Brain microvascular endothelial cell (primary cell): ENCODE measurements around the gene NEMP1.

ENCODE experiments used
- DNase-seq: peaks from one replicate; pipeline ENCODE4 v3.0.0-alpha.2; 2020
- H3K27ac ChIP-seq: fragments of 250-450 bp; sonication (Bioruptor Pico); 2 replicates; pipeline ENCODE4 v1.5.1; 2020; ENCODE audit warnings: mild to moderate bottlenecking, moderate library complexity
- H3K27me3 ChIP-seq: fragments of 250-450 bp; sonication (Bioruptor Pico); replicated peaks from 2 replicates; pipeline ENCODE4 v1.5.1; 2020; ENCODE audit warnings: mild to moderate bottlenecking
- H3K36me3 ChIP-seq: fragments of 250-450 bp; sonication (Bioruptor Pico); replicated peaks from 2 replicates; pipeline ENCODE4 v1.5.1; 2020; ENCODE audit warnings: mild to moderate bottlenecking
- H3K4me3 ChIP-seq: 2 replicates; pipeline ENCODE4 v1.5.1; 2011; ENCODE audit warnings: low read depth, mild to moderate bottlenecking, control low read depth, low read length, moderate library complexity
- in situ Hi-C: cut with HindIII; loops from 2 replicates; pipeline ENCODE4 v1.10.0; 2017; ENCODE audit warnings: low sequenced_read_pairs, low pct_ligation_motif_present
- TF ChIP-seq, protein P1 (sequence below): IDR thresholded peaks from 2 replicates; pipeline ENCODE4 v1.5.1; 2011; ENCODE audit warnings: low read depth, mild to moderate bottlenecking, moderate library complexity, low read length, control low read depth, inconsistent platforms; ENCODE audit errors: missing control alignments

NEMP1 gene

DNA sequence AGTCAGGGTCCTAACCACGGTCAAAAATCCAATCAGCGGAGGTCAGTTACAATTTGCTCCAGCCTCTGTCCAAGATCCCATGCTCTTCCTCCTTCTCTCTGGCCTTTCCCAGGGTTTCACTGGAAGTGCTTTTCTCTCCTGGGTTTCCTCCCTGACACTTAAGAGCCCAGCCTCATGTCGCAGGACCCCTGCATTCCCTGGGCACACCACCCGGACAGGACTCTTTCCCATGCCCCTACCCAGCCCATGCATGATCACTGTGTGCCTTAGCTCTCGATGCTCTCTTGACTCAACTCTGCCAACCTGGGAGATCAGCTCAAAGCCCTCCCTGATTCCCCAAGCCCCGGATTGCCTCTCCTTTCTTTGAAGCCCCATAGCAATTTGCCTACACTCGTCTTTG is 46.8 kb downstream of the NEMP1 start:
- TF ChIP-seq, protein P1, sequence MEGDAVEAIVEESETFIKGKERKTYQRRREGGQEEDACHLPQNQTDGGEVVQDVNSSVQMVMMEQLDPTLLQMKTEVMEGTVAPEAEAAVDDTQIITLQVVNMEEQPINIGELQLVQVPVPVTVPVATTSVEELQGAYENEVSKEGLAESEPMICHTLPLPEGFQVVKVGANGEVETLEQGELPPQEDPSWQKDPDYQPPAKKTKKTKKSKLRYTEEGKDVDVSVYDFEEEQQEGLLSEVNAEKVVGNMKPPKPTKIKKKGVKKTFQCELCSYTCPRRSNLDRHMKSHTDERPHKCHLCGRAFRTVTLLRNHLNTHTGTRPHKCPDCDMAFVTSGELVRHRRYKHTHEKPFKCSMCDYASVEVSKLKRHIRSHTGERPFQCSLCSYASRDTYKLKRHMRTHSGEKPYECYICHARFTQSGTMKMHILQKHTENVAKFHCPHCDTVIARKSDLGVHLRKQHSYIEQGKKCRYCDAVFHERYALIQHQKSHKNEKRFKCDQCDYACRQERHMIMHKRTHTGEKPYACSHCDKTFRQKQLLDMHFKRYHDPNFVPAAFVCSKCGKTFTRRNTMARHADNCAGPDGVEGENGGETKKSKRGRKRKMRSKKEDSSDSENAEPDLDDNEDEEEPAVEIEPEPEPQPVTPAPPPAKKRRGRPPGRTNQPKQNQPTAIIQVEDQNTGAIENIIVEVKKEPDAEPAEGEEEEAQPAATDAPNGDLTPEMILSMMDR, result no peak
- Histone ChIP-seq H3K27me3 (peaks cover 11% of the 10 kb centered on the region), H3K36me3 (no peaks in the 10 kb centered on the region), H3K27ac (no peak overlapping the region), H3K4me3 (no peak overlapping the region)
- in situ Hi-C loops, result no loop called here
- no peak for DNase-seq

DNA sequence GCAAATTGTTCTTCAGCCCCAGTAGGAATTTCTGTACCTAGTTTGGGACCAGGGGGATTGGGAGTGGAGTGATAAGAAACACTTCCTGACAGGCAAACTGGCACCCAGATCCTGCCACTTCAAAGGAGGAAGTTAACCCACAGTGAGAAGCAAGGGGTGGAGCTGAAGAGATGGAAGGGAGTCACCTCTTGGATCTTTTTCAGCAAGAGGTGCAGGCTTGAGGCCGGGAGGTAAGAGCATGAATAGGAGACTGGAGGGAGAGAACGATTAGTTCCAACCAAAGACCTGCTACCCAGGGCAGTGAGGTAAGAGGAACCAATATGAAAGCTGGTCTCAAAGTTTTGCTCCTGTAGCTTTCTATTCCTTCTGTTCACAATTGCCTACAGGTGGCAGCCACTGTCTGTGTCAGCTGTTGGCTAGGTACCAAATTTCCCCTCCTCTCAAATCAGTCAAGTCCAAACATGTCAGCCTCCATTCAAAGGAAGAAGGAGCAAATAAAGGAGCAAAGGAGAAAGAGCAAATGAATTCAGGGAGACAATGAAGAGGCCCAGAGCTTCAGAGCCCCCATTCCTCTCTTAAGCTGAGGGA is 47.4 kb downstream of the NEMP1 start:
- DNase-seq, result no peak
- H3K27me3 ChIP-seq, result peaks cover 13% of the 10 kb centered on the region
- no peak overlapping the region for H3K27ac ChIP-seq
- in situ Hi-C loops, result no loop called here
- TF ChIP-seq, protein P1, result no peak
- no peak overlapping the region for H3K4me3 ChIP-seq
- no peaks in the 10 kb centered on the region for H3K36me3 ChIP-seq

DNA sequence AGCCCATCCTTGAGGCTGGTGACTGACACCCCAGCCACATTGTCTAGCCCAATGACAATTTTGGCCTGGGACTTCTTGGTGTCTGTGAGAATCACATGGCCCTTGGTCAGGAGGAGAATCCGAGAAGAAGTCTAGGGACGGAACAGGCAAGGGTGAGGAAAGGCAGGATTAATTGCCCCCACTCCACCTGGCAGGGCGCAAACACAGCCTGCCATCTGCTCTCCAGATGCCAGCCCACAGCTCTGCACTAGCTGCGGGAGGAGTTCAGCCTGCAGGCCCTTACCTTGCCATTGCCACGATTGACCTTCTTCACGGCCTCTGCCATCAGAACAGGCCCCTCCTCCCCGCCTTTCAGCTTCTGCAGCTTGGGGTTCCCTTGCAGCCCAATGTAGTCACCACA is 49.1 kb downstream of the NEMP1 start:
- no peak for DNase-seq
- H3K4me3 ChIP-seq, result no peak overlapping the region
- in situ Hi-C loops, result no loop called here

DNA sequence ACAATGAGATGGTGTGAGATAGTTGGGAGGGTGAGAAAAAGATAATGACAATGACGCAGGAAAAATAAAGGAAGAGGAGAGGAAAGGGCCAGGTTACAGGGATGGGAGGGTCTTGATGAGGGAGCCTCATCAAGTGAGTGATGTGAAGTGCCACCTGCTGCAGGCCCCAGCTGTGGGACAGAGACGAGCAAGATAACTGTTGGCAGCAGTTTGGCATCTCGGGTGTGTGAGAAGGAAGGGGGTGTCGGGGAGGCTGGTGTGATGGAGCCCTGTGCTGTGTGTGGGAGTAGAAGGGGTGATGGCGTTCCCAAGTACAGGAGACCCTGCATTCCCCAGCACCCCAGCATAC is 50.8 kb downstream of the NEMP1 start:
- H3K27me3 ChIP-seq, result peaks cover 11% of the 10 kb centered on the region
- H3K36me3 ChIP-seq, result no peaks in the 10 kb centered on the region
- TF ChIP-seq, protein P1, result no peak
- no peak overlapping the region for H3K4me3 ChIP-seq
- no peak overlapping the region for H3K27ac ChIP-seq
- DNase-seq, result no peak
- in situ Hi-C loops, result no loop called here

More for the DNA sequence above, 49.1 kb downstream of the NEMP1 start:
- Histone ChIP-seq H3K36me3 (no peaks in the 10 kb centered on the region), H3K27ac (no peak overlapping the region), H3K27me3 (peaks cover 11% of the 10 kb centered on the region)
- TF ChIP-seq, protein P1, result no peak

DNA sequence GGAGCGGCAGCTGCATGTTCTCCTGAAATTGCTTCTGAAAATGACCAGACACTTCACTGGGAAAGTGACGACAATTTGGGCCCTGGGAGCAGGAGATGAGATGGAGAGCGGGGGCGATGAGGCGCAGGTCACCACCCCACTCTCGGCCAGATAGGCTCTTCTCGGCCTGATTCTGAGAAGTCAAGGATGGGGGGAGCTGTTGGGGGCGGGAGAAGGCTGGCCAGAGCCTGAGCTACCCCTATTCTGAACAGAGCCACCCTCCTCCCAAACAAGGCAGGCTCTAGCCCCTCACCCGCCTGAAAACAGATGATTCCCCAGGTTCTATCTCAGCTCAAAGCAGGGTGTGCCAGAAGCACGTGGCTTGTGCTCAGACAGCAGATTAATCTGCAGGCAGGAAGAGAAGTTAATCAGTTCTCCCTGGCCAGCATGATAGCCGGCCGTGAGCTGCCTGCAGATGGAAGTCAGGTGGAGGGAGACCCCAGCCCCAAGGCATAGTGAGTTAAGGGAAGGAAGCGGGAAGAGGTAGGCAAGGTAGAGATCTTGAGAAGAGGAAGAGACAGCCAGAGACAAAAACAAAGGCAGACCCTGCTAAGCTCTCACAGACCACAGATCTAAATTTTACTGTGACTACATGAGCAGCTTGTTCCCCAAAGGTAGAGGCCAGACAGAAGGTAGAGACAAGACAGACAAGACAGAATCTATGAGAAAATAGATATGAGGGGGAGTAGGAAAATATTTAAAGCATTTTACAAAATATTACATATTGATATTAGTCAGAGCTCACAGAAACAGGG is 51.4 kb downstream of the NEMP1 start:
- Histone ChIP-seq H3K36me3 (no peaks in the 10 kb centered on the region), H3K4me3 (no peak overlapping the region), H3K27ac (no peak overlapping the region), H3K27me3 (peaks cover 11% of the 10 kb centered on the region)
- no peak for DNase-seq
- in situ Hi-C loops, result no loop called here
- TF ChIP-seq, protein P1, result no peak
